Right atrium auricular region (tissue), 2 donors: ENCODE data around the gene POU2AF3. TPM values are rescaled to one million over a fixed set of nuclear protein-coding genes. Genes with fewer than 3 reads are reported as not detected.

Experiments used
- DNase-seq: peaks from one replicate; pipeline ENCODE4 v3.0.0-alpha.2; 2019; ENCODE audit warnings: low spot score
- H3K27ac ChIP-seq, 2 donors: fragments of 200-600 bp; sonication (generic); 1 replicate in 1 of 2; 2 replicates in 1 of 2; pipeline ENCODE4 v1.5.1; 2016 to 2019
- H3K27me3 ChIP-seq, 2 donors: fragments of 200-600 bp; sonication (generic); one replicate each; pipeline versions ENCODE4 v1.5.1 to v1.6.0; 2017 to 2019
- H3K36me3 ChIP-seq: fragments of 200-600 bp; sonication (generic); one replicate; pipeline ENCODE4 v1.5.1; 2016
- H3K4me1 ChIP-seq, 2 donors: fragments of 200-600 bp; sonication (generic); one replicate each; pipeline versions ENCODE4 v1.5.1 to v1.6.0; 2017 to 2019
- H3K4me3 ChIP-seq, 2 donors: fragments of 200-600 bp; sonication (generic); 1 replicate in 1 of 2; 2 replicates in 1 of 2; pipeline ENCODE4 v1.5.1; 2017 to 2019; ENCODE audit warnings: mild to moderate bottlenecking in 1 of 2, moderate library complexity in 1 of 2
- H3K9me3 ChIP-seq, 2 donors: fragments of 200-600 bp; sonication (generic); one replicate each; pipeline ENCODE4 v1.5.1; 2019
- total RNA-seq, 2 donors: library from RNA; depleted of rRNA; stranded (reverse); fragments of >200 nt; gene quantifications; one replicate each; pipeline ENCODE4 v1.1.0, GENCODE V29; 2016
- TF ChIP-seq, protein P1 (sequence below), 2 donors: fragments of 200-600 bp; sonication (generic); IDR thresholded peaks; one replicate each; pipeline ENCODE4 v1.5.1; 2019; ENCODE audit warnings: antibody characterized with exemption in 2 of 2

POU2AF3 gene
- total RNA-seq, 2 donors from 2014 or later = 0.47 TPM; not detected in 1

DNA sequence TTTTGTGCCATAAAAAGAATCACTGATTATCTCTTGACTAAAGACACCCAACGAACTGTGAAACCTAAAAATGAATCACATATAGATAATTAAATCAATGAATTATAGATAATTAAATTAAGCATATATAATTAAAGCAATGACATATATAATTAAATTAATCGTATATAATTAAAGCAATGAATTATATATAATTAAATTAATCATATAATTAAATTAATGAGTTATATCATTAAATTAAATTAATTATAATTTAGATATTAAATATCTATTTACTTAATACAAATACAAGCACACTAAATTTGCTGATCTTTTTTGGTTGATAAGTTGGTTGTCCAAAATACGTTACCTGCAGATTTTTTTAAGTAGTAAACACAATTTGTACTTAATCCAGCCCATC is 49.8 kb downstream of the POU2AF3 start:
- TF ChIP-seq, protein P1, sequence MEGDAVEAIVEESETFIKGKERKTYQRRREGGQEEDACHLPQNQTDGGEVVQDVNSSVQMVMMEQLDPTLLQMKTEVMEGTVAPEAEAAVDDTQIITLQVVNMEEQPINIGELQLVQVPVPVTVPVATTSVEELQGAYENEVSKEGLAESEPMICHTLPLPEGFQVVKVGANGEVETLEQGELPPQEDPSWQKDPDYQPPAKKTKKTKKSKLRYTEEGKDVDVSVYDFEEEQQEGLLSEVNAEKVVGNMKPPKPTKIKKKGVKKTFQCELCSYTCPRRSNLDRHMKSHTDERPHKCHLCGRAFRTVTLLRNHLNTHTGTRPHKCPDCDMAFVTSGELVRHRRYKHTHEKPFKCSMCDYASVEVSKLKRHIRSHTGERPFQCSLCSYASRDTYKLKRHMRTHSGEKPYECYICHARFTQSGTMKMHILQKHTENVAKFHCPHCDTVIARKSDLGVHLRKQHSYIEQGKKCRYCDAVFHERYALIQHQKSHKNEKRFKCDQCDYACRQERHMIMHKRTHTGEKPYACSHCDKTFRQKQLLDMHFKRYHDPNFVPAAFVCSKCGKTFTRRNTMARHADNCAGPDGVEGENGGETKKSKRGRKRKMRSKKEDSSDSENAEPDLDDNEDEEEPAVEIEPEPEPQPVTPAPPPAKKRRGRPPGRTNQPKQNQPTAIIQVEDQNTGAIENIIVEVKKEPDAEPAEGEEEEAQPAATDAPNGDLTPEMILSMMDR (IDR thresholded peaks at IDR 0.05) = no peak
- H3K4me3 ChIP-seq = no peak overlapping the region
- H3K27me3 ChIP-seq = no peaks in the 10 kb centered on the region
- H3K36me3 ChIP-seq = no peaks in the 10 kb centered on the region
- H3K27ac ChIP-seq = no peak overlapping the region
- H3K4me1 ChIP-seq = no peaks in the 10 kb centered on the region
- no peak for DNase-seq
- no peaks in the 10 kb centered on the region for H3K9me3 ChIP-seq

DNA sequence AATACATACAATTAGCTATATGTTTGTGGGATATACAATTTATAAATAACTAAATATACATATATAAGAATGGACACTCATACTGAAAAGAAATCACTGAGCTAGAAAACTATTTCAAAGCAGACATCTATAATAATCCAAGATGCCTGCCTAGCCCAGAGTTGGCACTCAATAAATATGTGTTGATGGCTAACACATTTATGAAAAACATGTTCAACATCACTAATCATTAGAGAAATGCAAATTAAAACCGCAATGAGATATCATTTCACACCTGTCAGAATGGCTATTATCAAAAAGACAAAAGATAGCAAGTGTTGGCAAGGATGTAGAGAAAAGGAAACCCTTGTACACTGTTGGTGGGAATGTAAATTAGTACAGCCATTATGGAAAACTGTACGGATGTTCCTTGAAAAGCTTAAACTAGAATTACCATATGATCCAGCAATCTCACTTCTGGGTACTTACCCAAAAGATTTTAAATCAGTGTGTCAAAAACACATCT is 50.9 kb downstream of the POU2AF3 start:
- no peaks in the 10 kb centered on the region for H3K9me3 ChIP-seq
- no peaks in the 10 kb centered on the region for H3K4me1 ChIP-seq
- DNase-seq = no peak
- TF ChIP-seq, protein P1 (IDR thresholded peaks at IDR 0.05) = no peak
- H3K27ac ChIP-seq = no peak overlapping the region
- H3K27me3 ChIP-seq = no peaks in the 10 kb centered on the region
- no peaks in the 10 kb centered on the region for H3K36me3 ChIP-seq
- H3K4me3 ChIP-seq = no peak overlapping the region

DNA sequence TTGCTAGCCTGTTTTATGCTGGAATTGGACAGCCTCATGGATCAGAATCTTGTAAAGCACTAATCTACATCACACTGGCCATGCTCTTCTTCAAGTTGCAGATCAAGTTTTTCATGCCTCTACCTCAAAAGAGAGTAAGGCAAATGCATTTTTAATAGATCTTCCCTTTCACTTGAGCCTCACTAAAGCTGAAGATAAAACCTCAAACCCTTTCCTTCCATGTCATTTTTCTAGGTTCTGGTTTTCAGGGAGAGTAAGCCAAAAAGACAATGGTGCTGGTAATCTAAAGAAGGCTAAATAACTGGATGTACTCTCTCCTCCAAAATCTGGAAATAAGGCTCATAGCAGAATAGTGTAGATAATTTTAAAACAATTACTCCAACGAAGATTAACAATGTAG is 52.5 kb downstream of the POU2AF3 start:
- no peak for DNase-seq
- Histone ChIP-seq H3K4me3 (no peak overlapping the region), H3K36me3 (no peaks in the 10 kb centered on the region), H3K4me1 (no peaks in the 10 kb centered on the region), H3K9me3 (no peaks in the 10 kb centered on the region), H3K27me3 (no peaks in the 10 kb centered on the region), H3K27ac (no peak overlapping the region)
- TF ChIP-seq, protein P1 (IDR thresholded peaks at IDR 0.05) = no peak

DNA sequence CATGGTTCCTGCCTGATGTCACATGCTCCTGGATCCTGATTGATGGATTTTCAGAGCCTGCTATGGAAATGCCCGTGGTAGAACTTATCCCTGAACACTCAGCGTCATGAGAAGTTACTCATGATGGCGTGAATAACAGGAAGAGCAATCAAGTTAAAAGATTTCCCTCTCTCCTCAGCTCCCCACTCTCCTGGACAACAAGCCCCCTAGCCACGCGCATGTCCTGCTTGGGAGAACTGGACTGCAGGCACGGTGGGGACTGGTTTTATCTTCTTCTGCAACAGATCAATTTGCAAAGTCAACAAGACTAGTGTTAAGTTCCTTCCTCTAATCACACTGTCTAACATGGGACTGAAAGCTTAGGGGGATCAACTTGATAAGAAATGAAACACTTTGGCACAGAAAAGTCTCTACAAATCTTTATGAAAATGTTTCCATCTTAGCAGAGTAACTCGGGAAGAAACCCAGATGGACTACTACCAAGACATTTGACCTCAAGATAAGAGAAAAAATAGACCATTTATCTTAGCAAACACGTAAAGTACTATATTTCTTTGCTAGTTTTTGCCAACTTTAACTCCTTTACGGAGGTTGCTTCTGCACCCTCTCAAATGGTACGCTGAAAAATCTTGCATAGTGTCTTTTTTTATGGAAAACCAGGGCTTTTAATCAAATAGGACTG is 53.2 kb downstream of the POU2AF3 start:
- DNase-seq = no peak
- TF ChIP-seq, protein P1 (IDR thresholded peaks at IDR 0.05) = no peak
- Histone ChIP-seq H3K4me1 (no peaks in the 10 kb centered on the region), H3K9me3 (no peaks in the 10 kb centered on the region), H3K27me3 (no peaks in the 10 kb centered on the region), H3K36me3 (no peaks in the 10 kb centered on the region), H3K27ac (no peak overlapping the region), H3K4me3 (no peak overlapping the region)

DNA sequence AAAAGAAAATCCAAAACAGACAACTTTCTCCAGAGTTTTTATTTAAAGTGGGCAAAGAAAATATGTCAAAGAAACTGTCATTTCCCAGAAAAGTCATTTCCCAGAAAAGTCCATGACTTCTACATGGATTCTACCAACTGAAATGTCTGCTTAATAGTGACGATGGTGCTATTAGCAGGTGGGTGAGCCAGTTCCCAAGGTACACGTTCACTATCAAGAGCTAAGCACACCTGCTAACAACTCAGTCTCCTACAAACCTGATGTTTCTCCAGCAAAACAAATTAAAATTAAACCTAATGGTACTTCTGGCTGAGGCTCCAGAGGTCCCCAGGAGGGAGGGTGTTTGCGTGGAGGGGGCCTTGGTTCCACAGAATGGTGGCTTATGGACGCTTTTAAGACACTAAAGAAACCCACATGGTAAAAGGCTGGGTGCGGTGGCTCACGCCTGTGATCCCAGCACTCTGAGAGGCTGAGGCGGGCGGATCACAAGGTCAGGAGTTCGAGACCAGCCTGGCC is 53.9 kb downstream of the POU2AF3 start:
- H3K4me1 ChIP-seq = no peaks in the 10 kb centered on the region
- H3K27me3 ChIP-seq = no peaks in the 10 kb centered on the region
- TF ChIP-seq, protein P1 (IDR thresholded peaks at IDR 0.05) = no peak
- H3K27ac ChIP-seq = no peak overlapping the region
- no peaks in the 10 kb centered on the region for H3K36me3 ChIP-seq
- no peak overlapping the region for H3K4me3 ChIP-seq
- H3K9me3 ChIP-seq = no peaks in the 10 kb centered on the region
- DNase-seq = no peak
